Neural progenitor cell (in vitro differentiated cells): ENCODE data around the gene ITGB3.

Experiments used
- EZH2 ChIP-seq: fragments of 200-600 bp; sonication (generic); IDR thresholded peaks from 2 replicates; pipeline ENCODE4 v1.6.1; 2017; ENCODE audit warnings: antibody characterized with exemption, mild to moderate bottlenecking, moderate library complexity
- EZH2phosphoT487 ChIP-seq: fragments of 200-600 bp; sonication (generic); IDR thresholded peaks from 2 replicates; pipeline ENCODE4 v1.6.1; 2017; ENCODE audit warnings: antibody characterized with exemption
- TF ChIP-seq, protein P1 (sequence below): fragments of 200-600 bp; sonication (generic); IDR thresholded peaks from 2 replicates; pipeline ENCODE4 v1.5.1; 2017; ENCODE audit warnings: antibody characterized with exemption, mild to moderate bottlenecking

DNA sequence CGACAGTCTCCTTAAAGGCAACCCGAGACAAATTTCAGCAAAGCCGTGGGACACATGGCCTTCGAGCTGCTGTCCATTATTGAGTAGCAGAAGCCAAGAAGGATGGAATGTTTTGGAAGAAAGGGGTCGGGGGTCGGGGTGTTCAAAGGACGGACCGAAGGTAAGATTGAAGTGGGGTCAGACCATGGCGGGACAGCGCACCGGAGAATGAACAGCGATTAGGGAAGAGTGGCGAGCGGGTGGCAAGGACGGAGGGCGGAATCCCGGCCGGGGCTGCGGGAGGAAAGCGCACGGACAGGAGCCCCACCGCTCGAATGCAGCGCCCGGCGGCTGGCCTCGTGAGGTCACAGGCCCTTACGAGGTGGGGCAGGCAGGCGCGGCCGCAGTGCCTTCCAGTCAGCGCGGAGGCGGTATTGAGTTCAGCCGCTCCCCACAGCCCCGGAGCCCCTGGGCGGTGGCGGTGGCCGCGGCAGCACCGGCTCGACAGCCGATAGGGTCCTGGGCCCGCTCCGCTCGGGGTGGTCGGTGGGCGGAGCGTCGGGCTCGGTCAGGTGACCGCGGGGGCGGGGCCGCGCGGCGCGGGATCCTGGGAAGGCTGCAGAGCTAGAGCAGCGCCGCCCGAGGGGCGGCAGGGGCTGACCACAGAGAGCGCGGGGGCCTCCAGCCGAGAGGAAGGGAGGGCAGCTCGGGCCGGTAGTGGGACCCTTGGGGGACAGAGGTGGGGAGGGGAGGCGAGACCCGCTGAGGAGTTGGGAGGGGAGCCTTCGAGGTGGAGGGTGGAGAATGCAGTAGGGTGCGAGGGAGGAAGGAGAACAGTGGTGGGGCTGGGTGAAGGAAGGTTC lies 70.0 kb downstream of the ITGB3 start, which contains the start of gene EFCAB13:
- TF ChIP-seq EZH2 (peak; percentile 38), EZH2phosphoT487 (no peak)
- TF ChIP-seq, protein P1, sequence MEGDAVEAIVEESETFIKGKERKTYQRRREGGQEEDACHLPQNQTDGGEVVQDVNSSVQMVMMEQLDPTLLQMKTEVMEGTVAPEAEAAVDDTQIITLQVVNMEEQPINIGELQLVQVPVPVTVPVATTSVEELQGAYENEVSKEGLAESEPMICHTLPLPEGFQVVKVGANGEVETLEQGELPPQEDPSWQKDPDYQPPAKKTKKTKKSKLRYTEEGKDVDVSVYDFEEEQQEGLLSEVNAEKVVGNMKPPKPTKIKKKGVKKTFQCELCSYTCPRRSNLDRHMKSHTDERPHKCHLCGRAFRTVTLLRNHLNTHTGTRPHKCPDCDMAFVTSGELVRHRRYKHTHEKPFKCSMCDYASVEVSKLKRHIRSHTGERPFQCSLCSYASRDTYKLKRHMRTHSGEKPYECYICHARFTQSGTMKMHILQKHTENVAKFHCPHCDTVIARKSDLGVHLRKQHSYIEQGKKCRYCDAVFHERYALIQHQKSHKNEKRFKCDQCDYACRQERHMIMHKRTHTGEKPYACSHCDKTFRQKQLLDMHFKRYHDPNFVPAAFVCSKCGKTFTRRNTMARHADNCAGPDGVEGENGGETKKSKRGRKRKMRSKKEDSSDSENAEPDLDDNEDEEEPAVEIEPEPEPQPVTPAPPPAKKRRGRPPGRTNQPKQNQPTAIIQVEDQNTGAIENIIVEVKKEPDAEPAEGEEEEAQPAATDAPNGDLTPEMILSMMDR: peak; percentile 40
